Measurements from ENCODE around the gene MYL6.

- TF ChIP-seq NFYB (IDR thresholded peaks at IDR 0.05; ENCODE audit: insufficient read depth, low read depth, low read length) (no peak), CTCF (IDR thresholded peaks at IDR 0.05 in 2 of 3, conservative IDR thresholded peaks at IDR 0.05 in 1 of 3; ENCODE audit: control insufficient read depth in 2 of 3, extremely low read depth in 1 of 3, insufficient read depth in 1 of 3, low read depth in 3 of 3, low read length in 3 of 3) (no peak), JUND (IDR thresholded peaks at IDR 0.05; ENCODE audit: low read depth, low read length) (no peak), SREBF1 (IDR thresholded peaks at IDR 0.05; ENCODE audit: low read length) (no peak), YY1 (IDR thresholded peaks at IDR 0.05; ENCODE audit: low read depth, low read length) (no peak), POLR2AphosphoS2 (IDR thresholded peaks at IDR 0.05; ENCODE audit: low read depth, low read length) (no peak), SPI1 (IDR thresholded peaks at IDR 0.05; ENCODE audit: borderline replicate concordance, insufficient read depth, low read depth, low read length) (no peak), RAD51 (IDR thresholded peaks at IDR 0.05) (no peak), CEBPB (IDR thresholded peaks at IDR 0.05; ENCODE audit: borderline replicate concordance in 1 of 2, low read depth in 2 of 2, low read length in 2 of 2) (no peak), TARDBP (IDR thresholded peaks at IDR 0.05; ENCODE audit: borderline replicate concordance) (no peak), IRF4 (IDR thresholded peaks at IDR 0.05; ENCODE audit: low read depth, low read length) (no peak), RAD21 (IDR thresholded peaks at IDR 0.05; ENCODE audit: insufficient read depth, low read depth, low read length) (no peak), SMC3 (IDR thresholded peaks at IDR 0.05; ENCODE audit: borderline replicate concordance, low read length) (no peak)
Observed at GRCh38 chr12:56143870-56144269, 14.3 kb upstream of the MYL6 start.
